GM19043 (cell line): Measurements from ENCODE around the gene FARP1.
"Not testable (repeated sequence)": the region's sequence is repeated elsewhere in the genome, so short reads cannot be mapped to it uniquely, and the experiment has no call there.

ENCODE experiments used
- ATAC-seq: cut with Tn5 transposase; IDR thresholded peaks from one replicate; pipeline ENCODE4 v1.9.1; 2021; ENCODE audit warnings: low read depth; ENCODE audit not compliant: unreplicated experiment

Gene FARP1

GRCh38 chr13:98409281-98409680 lies 266.4 kb downstream of the FARP1 start:
- no peak for ATAC-seq

- no peak for ATAC-seq
Observed at GRCh38 chr13:98410612-98411011, 267.7 kb downstream of the FARP1 start.

- no peak for ATAC-seq
Observed at GRCh38 chr13:98411013-98411412, 268.1 kb downstream of the FARP1 start.

GRCh38 chr13:98411617-98412265 lies 268.8 kb downstream of the FARP1 start:
- no peak for ATAC-seq

DNA sequence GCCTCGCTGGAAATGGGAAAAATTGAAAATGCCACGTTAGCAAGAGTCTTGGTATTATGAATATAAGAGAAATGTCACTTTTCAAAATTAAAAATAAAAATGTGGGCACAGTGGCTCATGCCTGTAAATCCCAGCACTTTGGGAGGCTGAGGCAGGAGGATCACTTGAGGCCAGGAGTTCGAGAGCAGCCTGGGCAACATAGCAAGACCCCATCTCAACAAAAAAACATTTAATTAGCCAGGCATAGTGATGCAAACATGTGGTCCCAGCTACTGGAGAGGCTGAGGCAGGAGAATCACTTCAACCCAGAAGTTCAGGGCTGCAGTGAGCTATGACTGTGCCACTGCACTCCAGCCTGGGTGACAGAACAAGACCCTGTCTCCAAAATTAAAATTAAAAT lies 270.4 kb downstream of the FARP1 start:
- not testable (repeated sequence) for ATAC-seq

DNA sequence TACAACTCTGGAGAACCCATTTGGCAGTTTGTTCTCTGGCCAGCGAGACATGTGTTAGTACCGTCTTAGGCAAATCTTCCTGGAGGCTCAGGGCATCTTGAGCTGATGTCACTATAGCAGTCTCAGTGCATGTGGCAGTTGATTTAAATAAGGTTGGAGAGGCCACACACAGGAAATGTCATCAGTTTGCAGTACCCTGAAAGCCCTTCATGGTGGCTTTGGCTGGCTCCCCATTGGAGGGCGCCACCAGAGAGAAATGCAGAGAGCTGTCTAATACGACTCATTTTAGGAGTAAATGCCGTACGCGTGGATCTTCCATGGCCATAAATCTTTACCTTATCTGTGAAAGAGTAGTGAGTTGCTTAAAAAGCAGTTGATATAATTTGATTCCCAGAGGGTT lies 270.9 kb downstream of the FARP1 start:
- ATAC-seq, result no peak

GRCh38 chr13:98415326-98416070 lies 272.6 kb downstream of the FARP1 start:
- no peak for ATAC-seq

DNA sequence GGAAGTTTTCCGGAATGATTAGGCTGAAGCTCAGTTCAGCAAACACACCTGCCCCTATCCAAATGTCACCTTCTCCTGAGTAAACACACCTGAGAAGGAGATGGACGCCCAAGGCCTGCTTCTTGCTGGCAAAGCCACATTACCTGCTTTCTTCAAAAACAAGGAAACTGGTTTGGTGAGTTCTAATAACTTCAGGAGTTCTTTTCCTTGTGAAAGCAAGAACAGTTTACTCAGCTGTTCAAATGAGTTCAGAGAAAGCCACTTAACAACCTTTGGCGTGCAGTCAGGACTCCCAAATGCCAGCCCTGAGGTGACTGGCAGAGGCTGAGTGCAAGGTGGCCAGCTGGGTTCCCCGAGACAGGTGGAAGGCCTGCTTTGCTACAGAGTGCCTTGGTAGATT lies 273.5 kb downstream of the FARP1 start:
- ATAC-seq, result no peak

DNA sequence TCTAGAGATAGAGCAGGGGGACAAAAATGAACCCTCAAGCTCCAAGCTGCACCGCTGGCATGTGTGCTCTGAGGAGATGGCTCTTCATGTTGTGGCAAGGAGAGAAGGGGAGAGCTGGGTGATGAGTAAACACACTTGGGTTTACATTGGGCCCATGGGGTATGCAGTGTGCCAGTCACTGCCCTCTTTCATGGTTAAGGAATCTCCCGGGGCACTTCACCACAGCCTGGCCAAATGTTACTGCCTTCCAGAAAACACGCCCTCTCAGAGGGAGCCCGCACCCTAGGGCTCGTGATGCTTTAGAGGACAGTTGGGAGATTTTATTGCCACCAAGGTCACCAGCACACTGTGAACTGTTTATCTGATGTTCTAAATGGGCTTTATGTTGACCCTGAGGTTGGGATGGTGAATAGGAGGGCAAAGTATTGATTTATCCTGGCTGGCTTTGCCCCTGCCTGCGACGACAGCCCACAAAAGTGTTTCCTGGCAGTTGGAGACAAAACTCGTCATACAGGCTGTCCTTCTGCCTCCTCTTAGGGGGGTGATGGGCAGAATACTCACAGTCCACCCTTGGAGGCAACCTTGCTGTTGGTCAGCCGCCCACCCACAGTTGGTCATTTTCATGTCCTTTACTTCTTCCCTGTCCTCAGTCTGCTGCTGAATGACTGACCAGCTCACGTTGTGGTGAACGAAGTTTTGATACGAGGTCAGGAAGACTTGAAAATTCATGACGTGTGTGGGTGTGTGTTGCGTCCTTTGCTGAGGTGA lies 277.1 kb downstream of the FARP1 start:
- no peak for ATAC-seq

DNA sequence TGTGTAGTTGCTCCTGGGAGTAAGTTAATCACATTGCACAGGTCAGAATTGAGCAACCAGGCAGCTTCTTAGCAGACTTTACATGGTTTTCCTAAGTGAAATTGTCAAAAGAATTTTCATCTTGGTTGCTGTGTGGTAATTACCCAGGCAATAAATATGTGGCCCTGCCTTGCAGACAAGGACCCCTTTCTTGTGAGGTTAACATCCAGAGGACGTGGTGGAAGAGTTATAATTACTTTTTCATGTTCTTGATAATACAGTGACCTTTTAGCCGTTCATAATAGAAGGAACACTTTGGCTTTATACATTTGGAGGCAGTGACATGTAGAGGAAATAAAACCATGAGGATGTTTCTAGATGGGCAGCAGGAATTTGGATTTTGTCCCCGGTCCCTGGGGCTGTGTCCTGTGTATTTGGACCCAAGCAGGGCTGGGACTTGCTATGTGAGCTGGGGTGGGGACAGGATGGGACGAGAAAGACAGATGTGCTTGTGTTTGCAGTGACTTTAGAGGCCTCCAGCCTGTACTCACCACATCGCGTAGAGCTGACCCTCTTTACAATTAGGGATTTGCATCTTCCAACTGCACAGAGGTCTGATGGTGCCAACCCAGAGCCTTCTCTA lies 277.8 kb downstream of the FARP1 start:
- ATAC-seq, result no peak

DNA sequence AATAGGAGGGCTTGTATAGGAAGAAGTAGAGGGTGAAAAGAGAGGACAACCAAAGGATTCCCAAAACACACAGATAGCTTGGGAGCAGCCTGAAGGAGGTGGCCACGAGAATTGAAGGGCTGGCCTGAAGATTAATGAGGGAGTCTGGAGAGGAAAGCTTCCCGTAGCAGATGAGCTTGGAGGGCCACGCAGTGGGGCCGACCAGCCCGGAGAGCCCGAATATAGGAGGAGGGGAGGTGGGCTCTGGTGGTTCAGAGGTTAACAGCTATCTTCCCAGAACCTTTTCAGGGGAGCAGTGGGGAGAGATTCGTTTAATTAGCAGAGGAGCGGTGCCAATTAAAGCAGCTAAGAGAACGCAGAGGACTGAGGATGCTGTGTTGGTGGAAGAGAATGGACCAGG lies 279.2 kb downstream of the FARP1 start:
- no peak for ATAC-seq

DNA sequence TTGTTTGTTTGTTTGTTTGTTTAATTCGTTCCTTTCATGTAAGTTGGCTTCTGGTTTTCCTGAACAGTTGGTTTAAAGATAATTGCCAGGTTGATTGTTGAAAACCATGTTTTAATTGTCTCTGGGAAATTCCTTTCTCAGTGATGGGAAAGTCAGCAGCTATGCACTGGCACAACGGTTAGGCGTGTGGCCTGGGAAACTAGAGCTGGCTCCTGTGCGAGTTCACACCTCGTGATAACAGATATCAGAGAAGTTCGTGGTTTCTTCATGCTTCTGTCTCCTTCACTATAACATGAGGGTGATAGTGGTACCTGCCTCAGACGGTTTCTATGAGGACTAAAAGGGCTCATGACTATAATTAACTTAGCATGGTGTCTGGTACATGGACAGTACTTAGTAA lies 280.5 kb downstream of the FARP1 start:
- ATAC-seq, result no peak

GRCh38 chr13:98427331-98427995 lies 284.6 kb downstream of the FARP1 start:
- no peak for ATAC-seq

DNA sequence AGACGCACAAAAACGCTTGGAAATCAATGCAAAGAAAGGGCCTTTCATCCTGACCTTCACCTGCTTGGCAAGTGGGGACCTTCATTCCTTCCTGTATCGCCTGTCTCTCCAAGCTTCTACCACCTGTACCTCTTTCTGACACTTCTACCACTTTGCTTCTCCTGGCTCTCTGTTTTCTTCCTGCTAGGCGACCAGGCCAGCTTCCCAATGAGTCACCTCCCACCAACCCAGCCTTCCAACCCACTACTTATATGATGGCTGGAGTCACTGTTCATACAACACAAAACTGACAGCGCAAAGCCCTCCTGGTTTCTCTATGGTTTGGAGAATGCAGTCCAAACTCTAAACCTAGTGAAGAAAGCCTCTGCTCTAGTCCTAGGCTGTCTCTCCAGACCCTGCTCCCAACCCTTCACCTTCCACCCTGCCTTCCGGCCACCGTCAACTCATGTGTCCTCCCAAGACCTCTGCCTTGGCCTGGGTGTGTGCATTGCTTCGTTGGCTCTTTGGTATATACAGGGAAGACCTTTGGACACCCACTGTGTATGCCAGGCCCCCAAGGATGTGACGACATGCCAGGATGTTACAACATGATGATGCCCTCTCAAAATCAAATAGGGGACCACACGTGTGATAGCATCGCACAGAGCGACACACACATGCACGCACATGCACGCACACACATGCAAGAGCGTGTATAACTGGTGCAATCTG lies 285.5 kb downstream of the FARP1 start:
- ATAC-seq, result no peak

- no peak for ATAC-seq
Observed at GRCh38 chr13:98429081-98429480, 286.2 kb downstream of the FARP1 start.

- ATAC-seq, result no peak
Observed at GRCh38 chr13:98429531-98429930, 286.6 kb downstream of the FARP1 start.

DNA sequence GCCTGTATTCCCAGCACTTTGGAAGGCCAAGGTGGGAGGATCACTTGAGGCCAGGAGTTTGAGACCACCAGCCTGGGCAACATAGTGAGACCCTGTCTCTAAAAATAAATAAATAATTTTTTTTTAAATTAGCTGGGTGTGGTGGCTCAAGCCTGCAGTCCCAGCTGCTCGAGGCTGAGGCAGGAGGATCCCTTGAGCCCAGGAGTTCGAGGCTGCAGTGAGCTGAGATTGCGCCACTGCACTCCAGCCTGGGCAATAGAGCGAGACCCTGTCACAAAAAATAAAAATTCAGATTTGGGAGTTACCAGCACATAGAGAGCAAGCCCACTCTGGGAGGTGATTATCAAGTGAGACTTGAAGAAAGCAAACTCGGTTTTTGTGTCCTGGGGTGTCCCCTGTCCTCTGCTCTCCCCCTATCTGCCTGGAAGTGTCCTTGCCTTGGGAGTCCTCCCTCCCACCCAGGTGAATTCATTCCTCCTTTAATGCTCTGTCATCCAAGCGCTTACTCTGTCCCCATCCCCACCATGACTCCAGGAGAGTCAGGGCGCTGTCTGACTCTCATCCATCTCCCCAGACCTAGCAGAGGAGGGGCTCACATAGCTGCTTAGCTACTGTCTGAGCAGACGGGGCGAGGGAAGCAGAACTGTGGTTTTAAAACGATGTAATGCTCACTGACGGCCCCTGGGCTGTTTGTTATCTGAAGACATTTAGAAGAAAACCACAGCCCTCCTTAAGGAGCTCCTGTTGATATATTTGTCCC lies 287.3 kb downstream of the FARP1 start:
- ATAC-seq, result no peak

- no peak for ATAC-seq
Observed at GRCh38 chr13:98432638-98433037, 289.7 kb downstream of the FARP1 start.

GRCh38 chr13:98433654-98434053 lies 290.8 kb downstream of the FARP1 start:
- ATAC-seq, result no peak
